Panc1 (cell line): ENCODE data around the gene NCKAP1. TPM values are rescaled to one million over a fixed set of nuclear protein-coding genes. Genes with fewer than 3 reads are reported as not detected.

Experiments
- ATAC-seq: fragments of 200-7000 bp; cut with Tn5 transposase; 2 replicates; pipeline ENCODE4 v1.9.1; 2020; ENCODE audit warnings: mild to moderate bottlenecking, moderate library complexity
- BruUV-seq: library from RNA; stranded (reverse); fragments of 400-500 nt; replicated peaks from 2 replicates; lab custom pipeline; 2021; lab: Mats Ljungman, UMichigan
- CTCF ChIA-PET: fragments of 300-600 bp; sonication (Branson Sonifier 250); formaldehyde crosslinking; loops from one replicate; lab custom pipeline; 2022; ENCODE audit warnings: antibody characterized with exemption; lab: Charles Lee
- POLR2A ChIA-PET: fragments of 300-600 bp; sonication (Branson Sonifier 250); formaldehyde crosslinking; loops from one replicate; lab custom pipeline; 2022; ENCODE audit warnings: antibody characterized with exemption; lab: Charles Lee
- DNase-seq: peaks from one replicate; pipeline ENCODE4 v3.0.0-alpha.2; 2010; ENCODE audit warnings: low read depth, low spot score
- H3K27ac ChIP-seq: 2 replicates; pipeline ENCODE4 v1.5.1; 2011; ENCODE audit warnings: mild to moderate bottlenecking, low read length, inconsistent platforms
- H3K27me3 ChIP-seq: fragments of 200-500 bp; sonication (Bioruptor generic); 2 replicates; pipeline ENCODE4 v1.6.0; 2014; ENCODE audit warnings: low read length, inconsistent platforms; ENCODE audit not compliant: control insufficient read depth, insufficient read depth
- H3K36me3 ChIP-seq: fragments of 200-500 bp; sonication (Bioruptor generic); 2 replicates; pipeline ENCODE4 v1.5.1; 2014; ENCODE audit warnings: inconsistent platforms, mild to moderate bottlenecking, low read length, moderate library complexity; ENCODE audit not compliant: control insufficient read depth, insufficient read depth
- H3K4me1 ChIP-seq: 2 replicates; pipeline ENCODE4 v1.5.1; 2011; ENCODE audit warnings: inconsistent platforms, mild to moderate bottlenecking, low read length, moderate library complexity; ENCODE audit not compliant: control insufficient read depth, insufficient read depth
- H3K4me3 ChIP-seq, 2 experiments: 2 replicates each; pipeline ENCODE4 v1.5.1; 2011 to 2012; ENCODE audit warnings: low read depth in 2 of 2, low read length in 2 of 2, mild to moderate bottlenecking in 2 of 2, inconsistent platforms in 1 of 2, moderate library complexity in 1 of 2
- H3K9me3 ChIP-seq: fragments of 200-500 bp; sonication (Bioruptor generic); 2 replicates; pipeline ENCODE4 v1.5.1; 2014; ENCODE audit warnings: low read depth, mild to moderate bottlenecking, inconsistent platforms, low read length, moderate library complexity; ENCODE audit not compliant: control insufficient read depth, insufficient read depth
- POLR2AphosphoS5 ChIP-seq: IDR thresholded peaks from 2 replicates; pipeline ENCODE4 v1.6.1; 2012; ENCODE audit warnings: mild to moderate bottlenecking, low read depth, low read length, moderate library complexity
- SIN3A ChIP-seq: IDR thresholded peaks from 2 replicates; pipeline ENCODE4 v1.6.1; 2012; ENCODE audit warnings: low read depth, mild to moderate bottlenecking, low read length, moderate library complexity, borderline replicate concordance; ENCODE audit not compliant: insufficient read depth
- TCF7L2 ChIP-seq: IDR thresholded peaks from 2 replicates; pipeline ENCODE4 v1.6.1; 2011; ENCODE audit warnings: mild to moderate bottlenecking, low read depth, low read length, inconsistent platforms
- in situ Hi-C: cut with HindIII; loops from 2 replicates; pipeline ENCODE4 v1.10.0; 2016; ENCODE audit warnings: low sequenced_read_pairs, low pct_unique_long_range_greater_than_20kb
- intact Hi-C: fragments of 100-400 bp; cut with micrococcal nuclease; formaldehyde crosslinking; loops from one replicate; pipeline ENCODE4 v1.10.0; 2022; ENCODE audit not compliant: unreplicated experiment
- total RNA-seq: library from RNA; stranded (reverse); gene quantifications from one replicate; pipeline ENCODE4 v1.2.1, GENCODE V29; 2021; ENCODE audit not compliant: unreplicated experiment
- TF ChIP-seq, protein P1 (sequence below): fragments of 450-650 bp; IDR thresholded peaks from 2 replicates; pipeline ENCODE4 v1.5.1; 2017; ENCODE audit warnings: mild to moderate bottlenecking
- TF ChIP-seq, protein P2 (sequence below), 2 experiments: IDR thresholded peaks; 2 replicates each; pipeline ENCODE4 v1.6.1; 2011 to 2012; ENCODE audit warnings: low read depth in 2 of 2, control low read depth in 1 of 2, low read length in 1 of 2, mild to moderate bottlenecking in 1 of 2, moderate library complexity in 1 of 2; ENCODE audit not compliant: insufficient read depth in 1 of 2

Gene NCKAP1
- total RNA-seq, 1 experiment from 2014 or later: 174 TPM

DNA sequence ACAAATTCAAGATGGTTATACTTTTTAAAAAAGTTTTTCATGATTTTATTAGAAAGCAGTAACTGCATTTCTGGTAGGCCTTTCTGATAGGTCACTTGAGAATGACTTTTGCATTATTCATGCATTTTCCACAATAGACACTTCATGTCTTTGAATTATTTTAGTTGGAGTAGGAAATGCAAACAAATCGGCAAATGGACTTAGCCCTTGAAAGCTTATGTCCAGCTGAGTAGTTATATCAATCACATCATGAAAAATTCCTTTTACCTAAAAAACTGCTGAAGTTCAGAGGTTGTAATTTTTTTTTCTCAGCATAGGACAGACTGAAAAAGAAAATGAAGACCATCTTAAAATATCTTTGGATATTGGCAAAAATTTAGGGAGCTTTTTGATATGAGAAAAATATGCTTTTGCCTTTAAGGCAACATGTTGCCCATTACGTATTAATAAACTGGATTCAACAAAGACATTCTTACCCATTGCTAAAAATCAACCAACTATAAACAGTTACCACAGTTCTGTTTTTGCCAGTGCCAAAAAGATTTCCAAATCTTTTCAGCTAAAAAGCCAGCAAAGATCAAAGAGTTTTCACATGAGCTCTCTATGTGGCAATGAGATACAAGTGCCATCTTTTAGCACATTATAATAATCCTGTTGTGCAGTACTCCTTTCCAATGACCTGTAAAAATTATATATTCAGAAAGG is 126.3 kb downstream of the NCKAP1 start:
- Histone ChIP-seq H3K27me3 (no peaks in the 10 kb centered on the region), H3K9me3 (no peaks in the 10 kb centered on the region), H3K4me3 (no peak overlapping the region), H3K36me3 (peaks cover 8% of the 10 kb centered on the region), H3K4me1 (no peaks in the 10 kb centered on the region), H3K27ac (no peak overlapping the region)
- TF ChIP-seq, protein P1, sequence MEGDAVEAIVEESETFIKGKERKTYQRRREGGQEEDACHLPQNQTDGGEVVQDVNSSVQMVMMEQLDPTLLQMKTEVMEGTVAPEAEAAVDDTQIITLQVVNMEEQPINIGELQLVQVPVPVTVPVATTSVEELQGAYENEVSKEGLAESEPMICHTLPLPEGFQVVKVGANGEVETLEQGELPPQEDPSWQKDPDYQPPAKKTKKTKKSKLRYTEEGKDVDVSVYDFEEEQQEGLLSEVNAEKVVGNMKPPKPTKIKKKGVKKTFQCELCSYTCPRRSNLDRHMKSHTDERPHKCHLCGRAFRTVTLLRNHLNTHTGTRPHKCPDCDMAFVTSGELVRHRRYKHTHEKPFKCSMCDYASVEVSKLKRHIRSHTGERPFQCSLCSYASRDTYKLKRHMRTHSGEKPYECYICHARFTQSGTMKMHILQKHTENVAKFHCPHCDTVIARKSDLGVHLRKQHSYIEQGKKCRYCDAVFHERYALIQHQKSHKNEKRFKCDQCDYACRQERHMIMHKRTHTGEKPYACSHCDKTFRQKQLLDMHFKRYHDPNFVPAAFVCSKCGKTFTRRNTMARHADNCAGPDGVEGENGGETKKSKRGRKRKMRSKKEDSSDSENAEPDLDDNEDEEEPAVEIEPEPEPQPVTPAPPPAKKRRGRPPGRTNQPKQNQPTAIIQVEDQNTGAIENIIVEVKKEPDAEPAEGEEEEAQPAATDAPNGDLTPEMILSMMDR: no peak
- TF ChIP-seq POLR2AphosphoS5 (no peak), SIN3A (no peak), TCF7L2 (no peak)
- TF ChIP-seq, protein P2, sequence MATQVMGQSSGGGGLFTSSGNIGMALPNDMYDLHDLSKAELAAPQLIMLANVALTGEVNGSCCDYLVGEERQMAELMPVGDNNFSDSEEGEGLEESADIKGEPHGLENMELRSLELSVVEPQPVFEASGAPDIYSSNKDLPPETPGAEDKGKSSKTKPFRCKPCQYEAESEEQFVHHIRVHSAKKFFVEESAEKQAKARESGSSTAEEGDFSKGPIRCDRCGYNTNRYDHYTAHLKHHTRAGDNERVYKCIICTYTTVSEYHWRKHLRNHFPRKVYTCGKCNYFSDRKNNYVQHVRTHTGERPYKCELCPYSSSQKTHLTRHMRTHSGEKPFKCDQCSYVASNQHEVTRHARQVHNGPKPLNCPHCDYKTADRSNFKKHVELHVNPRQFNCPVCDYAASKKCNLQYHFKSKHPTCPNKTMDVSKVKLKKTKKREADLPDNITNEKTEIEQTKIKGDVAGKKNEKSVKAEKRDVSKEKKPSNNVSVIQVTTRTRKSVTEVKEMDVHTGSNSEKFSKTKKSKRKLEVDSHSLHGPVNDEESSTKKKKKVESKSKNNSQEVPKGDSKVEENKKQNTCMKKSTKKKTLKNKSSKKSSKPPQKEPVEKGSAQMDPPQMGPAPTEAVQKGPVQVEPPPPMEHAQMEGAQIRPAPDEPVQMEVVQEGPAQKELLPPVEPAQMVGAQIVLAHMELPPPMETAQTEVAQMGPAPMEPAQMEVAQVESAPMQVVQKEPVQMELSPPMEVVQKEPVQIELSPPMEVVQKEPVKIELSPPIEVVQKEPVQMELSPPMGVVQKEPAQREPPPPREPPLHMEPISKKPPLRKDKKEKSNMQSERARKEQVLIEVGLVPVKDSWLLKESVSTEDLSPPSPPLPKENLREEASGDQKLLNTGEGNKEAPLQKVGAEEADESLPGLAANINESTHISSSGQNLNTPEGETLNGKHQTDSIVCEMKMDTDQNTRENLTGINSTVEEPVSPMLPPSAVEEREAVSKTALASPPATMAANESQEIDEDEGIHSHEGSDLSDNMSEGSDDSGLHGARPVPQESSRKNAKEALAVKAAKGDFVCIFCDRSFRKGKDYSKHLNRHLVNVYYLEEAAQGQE (IDR thresholded peaks at IDR 0.05; ENCODE audit: insufficient read depth in 1 of 2, low read depth in 2 of 2, low read length in 1 of 2): no peak
- no peak for DNase-seq
- POLR2A ChIA-PET: no interaction called here
- intact Hi-C loops (no loop called here), in situ Hi-C loops (no loop called here)
- CTCF ChIA-PET: no interaction called here
- no peak for ATAC-seq
- BruUV-seq: no TSS peak

DNA sequence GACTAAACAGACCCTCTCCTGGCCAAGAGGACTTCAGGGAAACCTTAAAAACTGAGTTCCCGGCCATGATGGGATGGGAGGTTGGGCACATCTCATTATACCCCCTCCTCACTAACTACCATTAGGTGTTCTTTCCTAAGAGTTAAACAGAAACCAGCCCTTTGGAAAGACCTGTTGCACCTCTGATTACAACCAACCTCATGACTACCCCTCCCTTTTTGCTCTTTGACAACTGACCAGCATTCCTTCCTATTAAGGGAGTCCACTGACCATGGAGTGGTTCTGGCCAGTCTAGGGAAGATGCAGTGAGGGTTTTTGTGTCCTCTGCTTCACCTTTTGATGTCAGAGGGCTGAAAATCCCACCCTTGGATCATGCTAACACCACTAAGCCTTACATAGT is 127.3 kb downstream of the NCKAP1 start:
- intact Hi-C loops (no loop called here), in situ Hi-C loops (no loop called here)
- ATAC-seq (no peak), DNase-seq (no peak)
- no peaks in the 10 kb centered on the region for H3K27me3 ChIP-seq
- H3K27ac ChIP-seq: no peak overlapping the region
- no peaks in the 10 kb centered on the region for H3K9me3 ChIP-seq
- ChIA-PET CTCF (no interaction called here), POLR2A (no interaction called here)
- H3K4me1 ChIP-seq: no peaks in the 10 kb centered on the region
- TF ChIP-seq, protein P2 (IDR thresholded peaks at IDR 0.05; ENCODE audit: insufficient read depth in 1 of 2, low read depth in 2 of 2, low read length in 1 of 2): no peak
- TF ChIP-seq, protein P1: no peak
- TF ChIP-seq SIN3A: no peak
- TF ChIP-seq TCF7L2: no peak
- TF ChIP-seq POLR2AphosphoS5: no peak
- peaks cover 8% of the 10 kb centered on the region for H3K36me3 ChIP-seq
- H3K4me3 ChIP-seq: no peak overlapping the region
- no TSS peak for BruUV-seq
